ENCODE results near the gene TNNC1.

DNA sequence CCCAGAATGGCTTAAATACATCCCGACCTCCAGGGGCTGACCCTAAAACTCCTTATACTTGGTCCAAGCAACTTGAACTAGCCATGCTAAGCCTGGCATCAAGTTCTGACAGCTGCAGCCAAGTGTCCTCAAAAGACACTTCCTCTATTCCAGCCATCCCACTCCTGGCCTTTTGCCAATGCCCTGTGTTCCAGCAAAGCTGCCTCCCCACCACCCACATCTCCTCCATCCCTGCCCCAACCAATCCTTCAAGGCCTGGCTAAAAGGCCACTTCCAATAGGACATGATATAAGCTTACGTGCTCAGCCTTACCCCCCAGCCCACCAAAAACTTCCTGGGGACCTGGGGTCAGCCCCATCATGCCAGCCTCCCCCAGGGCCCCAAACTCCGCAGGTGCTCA is 49.9 kb downstream of the TNNC1 start:
- TF ChIP-seq POLR2A (IDR thresholded peaks at IDR 0.05), result no peak
- TF ChIP-seq POLR2AphosphoS5 (IDR thresholded peaks at IDR 0.05), result no peak

All from spleen (tissue), 3 donors.